ENCODE measurements around the gene GRAMD2A. TPM values are rescaled to one million over a fixed set of nuclear protein-coding genes. Genes with fewer than 3 reads are reported as not detected.
"Not testable (repeated sequence)": the region's sequence is repeated elsewhere in the genome, so short reads cannot be mapped to it uniquely, and the experiment has no call there.

The GRAMD2A gene
- total RNA-seq, 1 donor from 2014 or later = not detected

DNA sequence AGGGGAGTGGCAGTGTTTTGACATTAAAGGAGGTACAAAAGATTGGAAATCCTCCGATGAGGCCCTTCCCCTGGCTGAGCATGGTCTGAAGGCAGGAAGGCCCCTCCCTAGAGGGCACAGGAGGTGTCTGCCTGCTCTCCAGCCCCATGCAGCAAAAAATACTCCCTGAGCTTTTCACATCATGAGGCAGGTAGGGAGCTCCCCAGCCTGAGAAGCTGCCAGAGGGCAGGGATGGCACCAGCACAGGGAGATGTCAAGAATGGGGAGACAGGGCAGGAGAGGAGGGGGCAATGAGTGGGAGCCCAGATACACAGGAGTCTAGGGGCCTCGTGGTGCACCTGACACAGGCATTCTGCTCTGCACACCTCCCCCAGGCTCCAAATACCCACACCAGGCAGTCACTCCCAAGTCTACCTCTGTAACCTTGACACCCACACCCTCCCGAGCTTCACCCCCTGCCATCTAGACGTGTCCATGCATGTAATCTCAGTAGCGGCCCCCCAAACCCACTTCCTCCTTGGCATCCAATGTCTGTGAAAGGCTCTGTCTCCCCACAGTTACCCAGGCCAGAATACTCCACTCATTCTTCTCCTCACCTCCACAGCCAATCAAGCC is 22.9 kb downstream of the GRAMD2A start:
- no peak overlapping the region for H3K27ac Mint-ChIP-seq (ENCODE audit: unreplicated experiment)
- no peaks in the 10 kb centered on the region for H3K36me3 Mint-ChIP-seq (ENCODE audit: unreplicated experiment)

DNA sequence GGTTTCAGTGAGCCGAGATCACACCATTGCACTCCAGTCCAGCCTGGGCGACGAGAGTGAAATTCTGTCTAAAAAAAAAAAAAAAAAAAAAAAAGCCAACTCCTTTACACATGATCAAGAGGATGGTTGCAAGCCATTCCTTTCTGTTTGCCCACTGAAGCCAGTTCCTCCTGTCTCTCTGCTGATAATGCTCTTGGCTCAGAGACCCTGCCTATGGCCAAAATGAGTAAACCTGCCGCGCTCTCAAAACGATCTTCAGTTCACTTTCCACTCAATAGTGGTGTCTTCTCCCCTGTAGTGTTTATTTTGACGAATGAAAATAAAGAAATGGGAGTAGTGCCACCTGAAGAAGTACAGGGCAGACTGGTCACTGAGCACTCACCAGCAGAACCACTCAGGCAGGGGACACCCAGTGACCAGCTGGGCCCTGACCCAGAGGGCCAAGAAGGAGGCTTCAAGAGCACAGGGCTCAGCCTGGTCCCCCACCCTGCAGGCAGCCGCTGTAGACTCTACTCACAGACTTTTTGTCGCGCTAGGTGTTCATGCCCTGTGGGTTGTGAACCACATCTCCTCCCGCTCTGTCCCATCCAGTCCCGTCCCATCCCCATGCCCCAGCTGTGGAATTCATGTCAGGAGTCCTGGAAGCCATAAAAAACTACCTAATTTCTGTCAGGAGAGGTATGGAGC is 23.6 kb downstream of the GRAMD2A start:
- H3K9me3 Mint-ChIP-seq (ENCODE audit: unreplicated experiment) = no peaks in the 10 kb centered on the region
- H3K36me3 Mint-ChIP-seq (ENCODE audit: unreplicated experiment) = no peaks in the 10 kb centered on the region
- DNase-seq (ENCODE audit: extremely low spot score, unreplicated experiment) = no peak
- no peak overlapping the region for H3K27ac Mint-ChIP-seq (ENCODE audit: unreplicated experiment)
- H3K27me3 Mint-ChIP-seq (ENCODE audit: unreplicated experiment) = peaks cover 25% of the 10 kb centered on the region
- H3K4me3 Mint-ChIP-seq (ENCODE audit: unreplicated experiment) = no peak overlapping the region
- peaks cover 3% of the 10 kb centered on the region for H3K4me1 Mint-ChIP-seq (ENCODE audit: unreplicated experiment)
- TF ChIP-seq, protein P1, sequence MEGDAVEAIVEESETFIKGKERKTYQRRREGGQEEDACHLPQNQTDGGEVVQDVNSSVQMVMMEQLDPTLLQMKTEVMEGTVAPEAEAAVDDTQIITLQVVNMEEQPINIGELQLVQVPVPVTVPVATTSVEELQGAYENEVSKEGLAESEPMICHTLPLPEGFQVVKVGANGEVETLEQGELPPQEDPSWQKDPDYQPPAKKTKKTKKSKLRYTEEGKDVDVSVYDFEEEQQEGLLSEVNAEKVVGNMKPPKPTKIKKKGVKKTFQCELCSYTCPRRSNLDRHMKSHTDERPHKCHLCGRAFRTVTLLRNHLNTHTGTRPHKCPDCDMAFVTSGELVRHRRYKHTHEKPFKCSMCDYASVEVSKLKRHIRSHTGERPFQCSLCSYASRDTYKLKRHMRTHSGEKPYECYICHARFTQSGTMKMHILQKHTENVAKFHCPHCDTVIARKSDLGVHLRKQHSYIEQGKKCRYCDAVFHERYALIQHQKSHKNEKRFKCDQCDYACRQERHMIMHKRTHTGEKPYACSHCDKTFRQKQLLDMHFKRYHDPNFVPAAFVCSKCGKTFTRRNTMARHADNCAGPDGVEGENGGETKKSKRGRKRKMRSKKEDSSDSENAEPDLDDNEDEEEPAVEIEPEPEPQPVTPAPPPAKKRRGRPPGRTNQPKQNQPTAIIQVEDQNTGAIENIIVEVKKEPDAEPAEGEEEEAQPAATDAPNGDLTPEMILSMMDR (IDR thresholded peaks at IDR 0.05) = no peak

More for the DNA sequence above, 22.9 kb downstream of the GRAMD2A start:
- H3K4me3 Mint-ChIP-seq (ENCODE audit: unreplicated experiment) = no peak overlapping the region
- DNase-seq (ENCODE audit: extremely low spot score, unreplicated experiment) = no peak
- no peaks in the 10 kb centered on the region for H3K4me1 Mint-ChIP-seq (ENCODE audit: unreplicated experiment)
- TF ChIP-seq, protein P1 (IDR thresholded peaks at IDR 0.05) = no peak
- peaks cover 25% of the 10 kb centered on the region for H3K27me3 Mint-ChIP-seq (ENCODE audit: unreplicated experiment)
- H3K9me3 Mint-ChIP-seq (ENCODE audit: unreplicated experiment) = no peaks in the 10 kb centered on the region

DNA sequence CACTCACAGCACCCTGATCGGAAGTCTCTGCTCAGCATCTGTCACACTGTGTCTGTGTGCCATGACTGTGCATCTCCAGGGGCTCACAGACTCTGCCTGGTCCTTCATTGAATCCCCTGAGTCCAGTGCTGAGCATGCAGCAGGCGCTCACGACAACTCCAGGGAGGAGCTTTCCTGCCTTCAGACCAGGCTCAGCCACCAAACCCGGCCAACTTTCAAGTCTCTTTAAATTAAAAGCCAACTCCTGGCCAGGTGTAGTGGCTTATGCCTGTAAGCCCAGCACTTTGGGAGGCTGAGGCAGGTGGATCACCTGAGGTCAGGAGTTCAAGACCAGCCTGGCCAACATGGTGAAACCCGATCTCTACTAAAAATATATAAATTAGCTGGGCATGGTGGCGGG is 24.2 kb downstream of the GRAMD2A start:
- peaks cover 9% of the 10 kb centered on the region for H3K4me1 Mint-ChIP-seq (ENCODE audit: unreplicated experiment)
- no peak overlapping the region for H3K27ac Mint-ChIP-seq (ENCODE audit: unreplicated experiment)
- H3K4me3 Mint-ChIP-seq (ENCODE audit: unreplicated experiment) = no peak overlapping the region
- no peaks in the 10 kb centered on the region for H3K9me3 Mint-ChIP-seq (ENCODE audit: unreplicated experiment)
- no peak for DNase-seq (ENCODE audit: extremely low spot score, unreplicated experiment)
- peaks cover 25% of the 10 kb centered on the region for H3K27me3 Mint-ChIP-seq (ENCODE audit: unreplicated experiment)
- no peaks in the 10 kb centered on the region for H3K36me3 Mint-ChIP-seq (ENCODE audit: unreplicated experiment)
- TF ChIP-seq, protein P1 (IDR thresholded peaks at IDR 0.05) = no peak

DNA sequence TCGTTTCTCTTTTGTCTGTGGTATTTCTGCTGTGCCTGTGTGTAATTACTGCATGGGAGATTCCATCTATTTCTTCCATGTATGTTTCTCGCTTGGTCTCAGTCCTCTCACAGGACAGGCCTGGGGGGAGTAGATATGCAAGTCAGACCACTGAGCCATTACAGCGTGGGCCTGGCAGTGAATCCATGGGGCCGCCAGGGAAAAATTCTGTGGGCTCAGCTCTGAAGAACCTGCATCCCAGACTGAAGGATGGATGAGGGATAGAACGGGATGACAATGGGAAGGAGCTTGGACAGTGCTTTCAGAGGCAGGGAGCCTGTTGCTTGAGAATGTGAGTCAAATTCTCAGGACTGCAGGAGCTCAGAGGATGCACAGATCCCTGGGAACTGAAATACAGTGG is 24.8 kb downstream of the GRAMD2A start:
- DNase-seq (ENCODE audit: extremely low spot score, unreplicated experiment) = no peak

GRCh38 chr15:72171978-72172377 is 25.6 kb downstream of the GRAMD2A start:
- not testable (repeated sequence) for H3K9me3 Mint-ChIP-seq (ENCODE audit: unreplicated experiment); DNase-seq (ENCODE audit: extremely low spot score, unreplicated experiment); H3K4me3 Mint-ChIP-seq (ENCODE audit: unreplicated experiment); H3K36me3 Mint-ChIP-seq (ENCODE audit: unreplicated experiment); H3K27ac Mint-ChIP-seq (ENCODE audit: unreplicated experiment)
- Mint-ChIP-seq H3K27me3 (ENCODE audit: unreplicated experiment) (peaks cover 25% of the 10 kb centered on the region), H3K4me1 (ENCODE audit: unreplicated experiment) (peaks cover 16% of the 10 kb centered on the region)

More for the DNA sequence above, 24.8 kb downstream of the GRAMD2A start:
- TF ChIP-seq, protein P1 (IDR thresholded peaks at IDR 0.05) = no peak
- peaks cover 25% of the 10 kb centered on the region for H3K27me3 Mint-ChIP-seq (ENCODE audit: unreplicated experiment)
- H3K4me1 Mint-ChIP-seq (ENCODE audit: unreplicated experiment) = peaks cover 16% of the 10 kb centered on the region
- H3K4me3 Mint-ChIP-seq (ENCODE audit: unreplicated experiment) = no peak overlapping the region
- no peaks in the 10 kb centered on the region for H3K9me3 Mint-ChIP-seq (ENCODE audit: unreplicated experiment)
- H3K36me3 Mint-ChIP-seq (ENCODE audit: unreplicated experiment) = no peaks in the 10 kb centered on the region
- no peak overlapping the region for H3K27ac Mint-ChIP-seq (ENCODE audit: unreplicated experiment)

Data from osteocyte (in vitro differentiated cells).